Activated CD4-positive, alpha-beta T cell treated with anti-CD3 and anti-CD28 coated beads, Interleukin-2, amount 10 ng/mL, durations not matched to agents 7 days and 5 days (primary cell): ENCODE results near the gene XPNPEP3. TPM values are rescaled to one million over a fixed set of nuclear protein-coding genes. Genes with fewer than 3 reads are reported as not detected.
A peak's percentile ranks its signal among the peaks of the same experiment; 100 is the strongest.

ENCODE experiments used
- CTCF ChIA-PET: fragments of 350-600 bp; sonication (Branson Sonifier 250); formaldehyde crosslinking; loops from one replicate; lab custom pipeline; 2021; ENCODE audit warnings: antibody characterized with exemption; lab: Charles Lee
- POLR2A ChIA-PET: fragments of 350-600 bp; sonication (Branson Sonifier 250); formaldehyde crosslinking; loops from one replicate; lab custom pipeline; 2021; ENCODE audit warnings: antibody characterized with exemption; lab: Charles Lee
- DNase-seq: peaks from one replicate; pipeline ENCODE4 v3.0.0-alpha.2; 2020
- H3K27ac Mint-ChIP-seq: one replicate; pipeline ENCODE4 v1.8.0; 2021; ENCODE audit warnings: mild to moderate bottlenecking, moderate library complexity, mixed read lengths
- H3K27me3 Mint-ChIP-seq: one replicate; pipeline ENCODE4 v1.8.0; 2021; ENCODE audit warnings: mixed read lengths
- H3K36me3 Mint-ChIP-seq: one replicate; pipeline ENCODE4 v1.8.0; 2021; ENCODE audit warnings: low read depth, mixed read lengths
- H3K4me1 Mint-ChIP-seq: one replicate; pipeline ENCODE4 v1.8.0; 2021; ENCODE audit warnings: mixed read lengths
- H3K4me3 Mint-ChIP-seq: one replicate; pipeline ENCODE4 v1.8.0; 2021; ENCODE audit warnings: mild to moderate bottlenecking, moderate library complexity, mixed read lengths
- H3K9me3 Mint-ChIP-seq: one replicate; pipeline ENCODE4 v1.8.0; 2021; ENCODE audit warnings: mixed read lengths
- total RNA-seq, 2 experiments: library from RNA; stranded (reverse); gene quantifications; one replicate each; pipeline ENCODE4 v1.2.3, GENCODE V29; 2021

XPNPEP3 gene
- total RNA-seq, 2 experiments from 2014 or later, result 11.9 to 17.8 TPM

GRCh38 chr22:40954113-40954512 lies 97.2 kb downstream of the XPNPEP3 start:
- CTCF ChIA-PET, result interaction anchor here (0.7 kb wide), 1 partner anchor 973 kb away, joined by 3 read pairs; the partner anchor contains the start of gene TNFRSF13C
- peaks cover 34% of the 10 kb centered on the region for H3K4me1 Mint-ChIP-seq
- no peaks in the 10 kb centered on the region for H3K9me3 Mint-ChIP-seq
- no peaks in the 10 kb centered on the region for H3K27me3 Mint-ChIP-seq
- POLR2A ChIA-PET, result interaction anchor here (0.7 kb wide), 1 partner anchor 333 kb away, joined by 5 read pairs; no protein-coding TSS in a partner anchor
- H3K27ac Mint-ChIP-seq, result no peak overlapping the region
- DNase-seq, result no peak
- peaks cover 32% of the 10 kb centered on the region for H3K36me3 Mint-ChIP-seq
- H3K4me3 Mint-ChIP-seq, result no peak overlapping the region

DNA sequence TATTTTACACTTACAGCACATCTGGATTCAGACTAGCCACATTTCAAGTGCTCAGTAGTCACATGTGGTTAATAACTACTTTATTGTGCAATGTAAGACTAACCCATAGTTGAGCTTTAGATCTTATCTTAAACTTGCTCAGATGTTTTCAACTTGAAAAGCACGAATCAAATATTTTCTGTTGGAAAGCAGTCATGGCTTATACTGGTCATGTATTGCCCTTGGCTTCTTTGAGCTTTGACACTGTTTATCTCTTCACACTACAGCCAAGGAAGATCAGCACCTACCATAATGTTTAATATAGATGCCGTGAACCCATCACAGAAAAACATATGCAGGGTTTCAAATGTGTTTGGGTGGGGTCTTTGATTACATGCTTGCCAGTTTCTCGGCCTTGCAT lies 98.6 kb downstream of the XPNPEP3 start:
- Mint-ChIP-seq H3K4me3 (no peak overlapping the region), H3K27me3 (no peaks in the 10 kb centered on the region), H3K27ac (no peak overlapping the region), H3K4me1 (peaks cover 31% of the 10 kb centered on the region), H3K36me3 (peaks cover 33% of the 10 kb centered on the region), H3K9me3 (no peaks in the 10 kb centered on the region)
- CTCF ChIA-PET, result interaction anchor here (0.5 kb wide), 1 partner anchor 142 kb away, joined by 4 read pairs; no protein-coding TSS in a partner anchor
- POLR2A ChIA-PET, result no interaction called here
- DNase-seq, result no peak

DNA sequence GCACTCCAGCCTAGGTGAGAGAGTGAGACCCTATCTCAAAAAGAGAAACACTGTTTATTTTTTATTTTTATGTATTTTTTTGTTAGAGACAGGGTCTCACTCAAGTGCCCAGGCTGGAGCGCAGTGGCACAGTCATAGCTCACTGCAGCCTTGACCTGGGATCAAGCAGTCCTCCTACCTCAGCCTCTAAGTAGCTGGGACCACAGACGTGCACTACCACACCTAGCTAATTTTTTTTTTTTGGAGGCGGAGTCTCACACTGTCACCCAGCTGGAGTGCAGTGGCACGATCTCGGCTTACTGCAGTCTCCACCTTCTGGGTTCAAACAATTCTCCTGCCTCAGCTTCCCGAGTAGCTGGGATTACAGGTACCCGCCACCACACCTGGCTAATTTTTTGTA lies 100.7 kb downstream of the XPNPEP3 start:
- Mint-ChIP-seq H3K27ac (no peak overlapping the region), H3K36me3 (peaks cover 37% of the 10 kb centered on the region), H3K4me1 (peaks cover 29% of the 10 kb centered on the region), H3K9me3 (no peaks in the 10 kb centered on the region), H3K4me3 (no peak overlapping the region), H3K27me3 (no peaks in the 10 kb centered on the region)
- no peak for DNase-seq
- POLR2A ChIA-PET, result no interaction called here
- CTCF ChIA-PET, result interaction anchor here (1.4 to 2.2 kb wide), 2 partner anchors 9 to 135 kb away, joined by 3 to 5 read pairs; partner anchors contain the start of gene EP300

GRCh38 chr22:40958299-40958698 lies 101.4 kb downstream of the XPNPEP3 start:
- Mint-ChIP-seq H3K4me3 (no peak overlapping the region), H3K36me3 (peaks cover 38% of the 10 kb centered on the region), H3K9me3 (no peaks in the 10 kb centered on the region), H3K4me1 (peaks cover 23% of the 10 kb centered on the region), H3K27me3 (no peaks in the 10 kb centered on the region), H3K27ac (no peak overlapping the region)
- DNase-seq, result no peak
- ChIA-PET CTCF (interaction anchor here (0.6 to 2.2 kb wide), 4 partner anchors 8 to 491 kb away, joined by 3 to 5 read pairs (median 4); partner anchors contain the start of genes CHADL and EP300), POLR2A (no interaction called here)

DNA sequence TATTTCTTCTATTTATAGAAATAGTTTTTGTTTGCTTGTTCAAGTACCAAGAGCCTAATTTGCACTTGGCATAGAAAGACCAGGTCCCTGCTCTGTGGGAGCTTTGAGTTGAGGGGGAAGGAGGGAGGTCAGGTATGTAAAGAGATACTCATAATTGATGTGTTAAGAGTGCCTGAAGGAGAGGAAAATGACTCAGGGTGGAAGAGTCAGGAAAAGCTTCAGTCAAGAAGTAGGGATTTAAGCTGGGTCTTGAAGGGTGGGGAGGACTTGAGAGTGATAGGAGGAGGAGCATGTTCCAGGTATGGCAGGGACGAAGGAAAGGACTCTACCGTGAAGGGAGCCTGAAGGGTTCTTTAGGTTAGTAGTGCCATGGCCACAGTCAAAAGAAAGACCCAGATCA lies 103.2 kb downstream of the XPNPEP3 start:
- POLR2A ChIA-PET, result interaction anchor here (0.6 kb wide), 1 partner anchor 12 kb away, joined by 5 read pairs; no protein-coding TSS in a partner anchor
- Mint-ChIP-seq H3K27me3 (no peaks in the 10 kb centered on the region), H3K27ac (peak overlapping the region; percentile 39), H3K36me3 (peaks cover 36% of the 10 kb centered on the region), H3K9me3 (no peaks in the 10 kb centered on the region), H3K4me3 (no peak overlapping the region), H3K4me1 (peaks cover 16% of the 10 kb centered on the region)
- CTCF ChIA-PET, result interaction anchor here (0.6 to 2.3 kb wide), 4 partner anchors 9 to 1522 kb away, joined by 3 to 6 read pairs (median 4); partner anchors contain the start of gene RBX1
- DNase-seq, result no peak

DNA sequence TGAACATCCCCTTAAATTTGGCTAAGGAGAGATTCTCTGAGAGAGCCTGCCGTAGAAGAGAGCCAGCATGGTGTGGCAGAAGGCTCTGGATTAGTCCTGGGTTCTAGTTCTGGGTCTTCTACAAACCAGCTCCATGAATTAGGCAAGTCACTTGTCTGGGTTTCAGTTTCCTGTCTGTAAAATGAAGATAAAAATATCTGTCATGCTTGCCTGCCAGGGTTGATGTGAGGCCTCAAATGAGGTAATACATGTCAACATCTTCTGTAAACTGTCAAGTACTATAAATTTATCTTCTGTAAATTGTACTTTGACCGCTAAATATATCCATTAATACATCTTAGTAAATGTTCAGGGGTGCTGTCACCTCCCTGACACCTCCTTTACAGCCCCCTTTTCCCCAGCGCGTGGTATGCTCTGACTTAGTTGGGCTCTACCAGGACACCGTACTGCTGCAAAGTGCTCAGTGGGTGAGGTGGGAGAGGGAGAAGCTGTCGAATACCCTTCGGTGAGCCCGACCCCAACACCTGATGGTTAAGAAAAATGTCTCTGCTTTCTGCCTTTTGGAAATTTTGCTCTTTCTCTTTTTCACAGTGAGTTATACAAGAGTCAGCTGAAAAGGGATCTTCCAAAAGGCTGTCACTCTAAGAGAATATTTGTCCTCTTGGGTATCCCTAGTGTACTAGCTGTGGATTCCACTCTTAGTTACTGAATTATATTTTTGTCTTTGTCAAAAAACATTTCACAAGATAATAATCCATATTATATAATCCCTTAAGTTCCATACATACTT lies 109.2 kb downstream of the XPNPEP3 start:
- Mint-ChIP-seq H3K27ac (no peak overlapping the region), H3K27me3 (no peaks in the 10 kb centered on the region), H3K4me1 (peaks cover 23% of the 10 kb centered on the region), H3K9me3 (no peaks in the 10 kb centered on the region), H3K36me3 (peaks cover 38% of the 10 kb centered on the region), H3K4me3 (no peak overlapping the region)
- ChIA-PET POLR2A (no interaction called here), CTCF (interaction anchor here (0.7 to 1.0 kb wide), 2 partner anchors 8 to 15 kb away, joined by 3 read pairs; partner anchors contain the start of gene RBX1)
- no peak for DNase-seq

DNA sequence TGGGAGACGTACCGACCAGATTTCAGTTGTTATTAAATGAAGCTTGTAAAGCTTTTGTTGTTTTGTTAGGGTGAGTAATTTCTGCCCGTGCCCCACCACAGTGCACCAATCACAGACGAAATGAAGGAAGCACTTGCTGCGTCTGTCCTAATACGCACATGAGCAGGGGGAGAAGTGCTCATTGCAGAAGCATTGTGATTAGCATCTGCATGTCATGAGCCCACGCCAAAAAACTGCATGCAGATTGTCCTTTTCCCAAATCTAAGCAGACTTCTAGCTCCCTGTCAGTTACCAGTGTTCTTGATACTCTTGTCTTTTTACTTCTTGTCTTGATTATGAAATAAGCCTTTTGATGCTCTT lies 109.8 kb downstream of the XPNPEP3 start:
- Mint-ChIP-seq H3K36me3 (peaks cover 38% of the 10 kb centered on the region), H3K27ac (no peak overlapping the region)
- POLR2A ChIA-PET, result no interaction called here

DNA sequence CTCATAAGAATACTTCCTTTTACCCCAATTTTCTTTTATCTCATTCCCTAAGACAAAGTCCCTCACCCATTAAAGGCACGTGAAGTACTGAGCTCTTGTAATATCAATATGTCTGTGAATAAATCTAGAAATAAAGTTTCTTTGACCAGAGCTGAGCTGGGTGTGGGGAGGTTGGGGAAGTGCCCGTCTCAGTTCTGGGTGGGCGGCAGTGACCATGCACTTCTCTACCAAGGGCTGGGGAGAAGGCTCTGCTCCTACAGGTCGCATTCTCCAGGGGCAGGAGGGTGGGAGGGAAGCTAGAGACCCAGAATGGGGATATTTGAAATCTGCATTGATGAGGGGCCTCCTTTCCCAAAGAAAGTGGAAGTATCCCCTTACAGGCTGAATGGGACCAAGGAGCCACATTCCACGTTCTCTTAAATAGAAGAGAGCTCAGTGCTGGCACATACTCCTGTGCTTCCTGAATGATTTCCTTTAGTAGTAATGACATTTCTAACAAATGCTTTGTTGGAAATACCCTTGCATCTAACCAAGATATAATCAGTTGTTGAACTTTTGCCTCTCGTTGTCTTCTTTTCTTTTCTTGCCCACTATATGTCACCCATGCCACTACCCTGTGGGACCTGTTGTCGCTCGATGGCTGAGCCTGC lies 110.3 kb downstream of the XPNPEP3 start:
- CTCF ChIA-PET, result interaction anchor here (0.6 to 1.0 kb wide), 3 partner anchors 10 to 30 kb away, joined by 3 read pairs; partner anchors contain the start of gene RBX1
- H3K9me3 Mint-ChIP-seq, result no peaks in the 10 kb centered on the region
- H3K27ac Mint-ChIP-seq, result no peak overlapping the region
- H3K4me3 Mint-ChIP-seq, result no peak overlapping the region
- POLR2A ChIA-PET, result no interaction called here
- H3K36me3 Mint-ChIP-seq, result peaks cover 39% of the 10 kb centered on the region
- peaks cover 23% of the 10 kb centered on the region for H3K4me1 Mint-ChIP-seq
- no peaks in the 10 kb centered on the region for H3K27me3 Mint-ChIP-seq
- DNase-seq, result no peak

More for the DNA sequence above, 109.8 kb downstream of the XPNPEP3 start:
- Mint-ChIP-seq H3K27me3 (no peaks in the 10 kb centered on the region), H3K9me3 (no peaks in the 10 kb centered on the region), H3K4me3 (no peak overlapping the region), H3K4me1 (peaks cover 23% of the 10 kb centered on the region)
- CTCF ChIA-PET, result interaction anchor here (0.6 to 1.0 kb wide), 3 partner anchors 9 to 31 kb away, joined by 3 read pairs; partner anchors contain the start of gene RBX1
- DNase-seq, result no peak

DNA sequence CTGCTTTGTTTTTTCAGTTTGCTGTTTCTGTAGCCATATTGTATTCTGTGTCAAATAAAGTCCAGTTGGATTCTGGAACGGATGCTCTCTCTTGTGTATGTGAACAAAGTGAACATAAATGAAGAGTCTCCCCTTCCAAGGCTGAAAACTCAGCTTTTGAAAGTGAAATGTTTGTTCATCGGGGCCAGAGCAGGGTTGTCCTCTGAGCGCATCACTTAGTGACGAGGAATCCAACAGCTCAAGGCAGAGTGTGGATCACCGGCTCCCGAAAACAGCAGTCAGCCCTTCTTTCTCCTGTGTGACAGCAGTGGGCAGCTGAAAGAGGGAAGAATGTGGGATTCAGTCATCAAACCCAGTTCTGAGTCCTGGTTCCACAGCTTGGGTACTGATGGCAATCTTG lies 115.6 kb downstream of the XPNPEP3 start:
- peaks cover 3% of the 10 kb centered on the region for H3K4me1 Mint-ChIP-seq
- DNase-seq, result no peak
- H3K4me3 Mint-ChIP-seq, result no peak overlapping the region
- CTCF ChIA-PET, result interaction anchor here (1.1 to 1.9 kb wide), 4 partner anchors 13 to 110 kb away, joined by 3 to 6 read pairs (median 4); no protein-coding TSS in a partner anchor
- H3K27ac Mint-ChIP-seq, result peak overlapping the region; percentile 0
- POLR2A ChIA-PET, result no interaction called here
- H3K36me3 Mint-ChIP-seq, result peaks cover 21% of the 10 kb centered on the region
- H3K27me3 Mint-ChIP-seq, result no peaks in the 10 kb centered on the region
- H3K9me3 Mint-ChIP-seq, result no peaks in the 10 kb centered on the region

- Mint-ChIP-seq H3K9me3 (no peaks in the 10 kb centered on the region), H3K27ac (no peak overlapping the region), H3K4me3 (no peak overlapping the region), H3K36me3 (peaks cover 21% of the 10 kb centered on the region), H3K4me1 (peaks cover 3% of the 10 kb centered on the region), H3K27me3 (no peaks in the 10 kb centered on the region)
- DNase-seq, result no peak
- POLR2A ChIA-PET, result no interaction called here
- CTCF ChIA-PET, result interaction anchor here (1.1 to 1.9 kb wide), 4 partner anchors 9 to 109 kb away, joined by 3 to 6 read pairs (median 3); no protein-coding TSS in a partner anchor
Measured at GRCh38 chr22:40973144-40973543, 116.2 kb downstream of the XPNPEP3 start.

DNA sequence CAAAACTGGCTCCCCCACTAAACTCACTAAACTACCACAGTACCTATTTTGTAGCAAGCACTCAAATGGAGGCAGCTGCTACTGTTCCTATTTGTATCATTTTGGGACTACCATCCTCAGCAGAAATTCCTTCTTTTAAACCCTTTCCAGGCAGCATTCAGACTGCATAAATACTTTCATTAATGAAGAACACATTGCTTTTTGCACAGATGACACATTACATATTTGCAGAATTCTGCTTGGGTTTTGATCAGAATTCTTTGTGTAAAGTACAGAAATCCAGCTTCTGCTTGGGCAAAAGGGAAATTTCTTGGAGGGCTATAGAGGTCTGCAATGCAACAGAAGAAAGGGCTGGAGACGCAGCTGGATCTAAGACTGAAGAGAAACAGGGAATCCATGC lies 118.4 kb downstream of the XPNPEP3 start:
- no peaks in the 10 kb centered on the region for H3K9me3 Mint-ChIP-seq
- POLR2A ChIA-PET, result no interaction called here

DNA sequence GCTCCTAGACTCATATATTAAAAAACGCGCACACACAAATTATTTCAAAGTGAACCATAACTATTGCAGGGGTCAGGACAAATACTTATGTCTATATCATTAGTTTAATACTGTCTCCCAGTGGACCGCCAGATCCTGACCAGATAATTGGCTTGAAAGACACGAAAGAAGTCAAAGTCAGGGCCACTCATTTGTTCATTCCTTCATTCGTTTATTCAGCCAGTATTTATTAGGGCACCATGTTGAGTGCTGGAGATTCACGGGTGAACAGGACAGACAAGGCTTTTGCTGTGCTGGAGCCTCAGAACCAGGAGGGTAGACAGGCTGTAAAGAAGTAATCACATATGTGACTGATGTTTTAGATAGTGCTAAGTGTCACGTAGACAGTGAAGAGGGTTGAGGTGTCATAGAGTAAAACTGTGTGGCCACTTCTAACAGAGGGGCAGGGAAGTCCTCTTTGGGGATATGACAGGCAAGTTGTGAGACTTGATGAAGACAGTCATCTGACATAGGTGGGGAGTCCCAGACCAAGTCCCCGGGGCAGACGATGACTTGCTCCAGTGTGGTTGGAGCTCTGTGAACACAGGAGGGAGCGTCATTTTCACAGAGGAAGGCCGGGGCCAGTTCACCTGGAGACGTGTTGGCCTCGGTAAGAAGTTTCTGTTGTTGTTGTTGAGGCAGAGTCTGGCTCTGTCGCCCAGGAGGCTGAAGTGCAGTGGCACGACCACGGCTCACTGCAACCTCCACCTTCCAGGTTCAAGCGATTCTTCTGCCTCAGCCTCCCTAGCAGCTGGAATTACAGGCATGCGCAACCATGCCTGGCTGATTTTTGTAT lies 120.1 kb downstream of the XPNPEP3 start:
- no peak overlapping the region for H3K27ac Mint-ChIP-seq
- H3K36me3 Mint-ChIP-seq, result peaks cover 12% of the 10 kb centered on the region
- no peaks in the 10 kb centered on the region for H3K4me1 Mint-ChIP-seq
- no peak overlapping the region for H3K4me3 Mint-ChIP-seq
- ChIA-PET CTCF (interaction anchor here (1.2 kb wide), 1 partner anchor 26 kb away, joined by 3 read pairs; no protein-coding TSS in a partner anchor), POLR2A (no interaction called here)
- no peak for DNase-seq
- no peaks in the 10 kb centered on the region for H3K27me3 Mint-ChIP-seq
- no peaks in the 10 kb centered on the region for H3K9me3 Mint-ChIP-seq

More for the DNA sequence above, 118.4 kb downstream of the XPNPEP3 start:
- H3K27me3 Mint-ChIP-seq, result no peaks in the 10 kb centered on the region
- H3K4me3 Mint-ChIP-seq, result no peak overlapping the region
- no peak overlapping the region for H3K27ac Mint-ChIP-seq
- H3K36me3 Mint-ChIP-seq, result peaks cover 17% of the 10 kb centered on the region
- no peak for DNase-seq
- peaks cover 1% of the 10 kb centered on the region for H3K4me1 Mint-ChIP-seq
- CTCF ChIA-PET, result no interaction called here
